Mesothelial cell of epicardium (in vitro differentiated cells): Measurements from ENCODE around the gene DPY19L3. TPM values are rescaled to one million over a fixed set of nuclear protein-coding genes. Genes with fewer than 3 reads are reported as not detected.
"Not testable (repeated sequence)": the region's sequence is repeated elsewhere in the genome, so short reads cannot be mapped to it uniquely, and the experiment has no call there.

Source experiments
- DNase-seq, 2 experiments: peaks; one replicate each; pipeline ENCODE4 v3.0.0; 2021; ENCODE audit warnings: low spot score in 2 of 2; ENCODE audit not compliant: unreplicated experiment in 2 of 2
- H3K27ac Mint-ChIP-seq: 2 replicates; pipeline ENCODE4 v1.8.0; 2021; ENCODE audit warnings: mixed read lengths
- H3K27me3 Mint-ChIP-seq: 2 replicates; pipeline ENCODE4 v1.8.0; 2021; ENCODE audit warnings: low read depth, mixed read lengths
- H3K36me3 Mint-ChIP-seq: 2 replicates; pipeline ENCODE4 v1.8.0; 2021; ENCODE audit warnings: mixed read lengths
- H3K4me1 Mint-ChIP-seq: 2 replicates; pipeline ENCODE4 v1.8.0; 2021; ENCODE audit warnings: mixed read lengths
- H3K4me3 Mint-ChIP-seq: 2 replicates; pipeline ENCODE4 v1.8.0; 2021; ENCODE audit warnings: mild to moderate bottlenecking, moderate library complexity, mixed read lengths
- H3K9me3 Mint-ChIP-seq: 2 replicates; pipeline ENCODE4 v1.8.0; 2021; ENCODE audit warnings: mixed read lengths
- total RNA-seq: library from RNA; stranded (reverse); gene quantifications from 3 replicates; pipeline ENCODE4 v1.2.1, GENCODE V29; 2021
- TF ChIP-seq, protein P1 (sequence below): fragments of 200-600 bp; sonication (generic); IDR thresholded peaks from one replicate; pipeline ENCODE4 v1.5.0; 2021; ENCODE audit warnings: antibody characterized with exemption; ENCODE audit not compliant: unreplicated experiment

The DPY19L3 gene
- total RNA-seq, 1 donor from 2014 or later = 111 TPM

DNA sequence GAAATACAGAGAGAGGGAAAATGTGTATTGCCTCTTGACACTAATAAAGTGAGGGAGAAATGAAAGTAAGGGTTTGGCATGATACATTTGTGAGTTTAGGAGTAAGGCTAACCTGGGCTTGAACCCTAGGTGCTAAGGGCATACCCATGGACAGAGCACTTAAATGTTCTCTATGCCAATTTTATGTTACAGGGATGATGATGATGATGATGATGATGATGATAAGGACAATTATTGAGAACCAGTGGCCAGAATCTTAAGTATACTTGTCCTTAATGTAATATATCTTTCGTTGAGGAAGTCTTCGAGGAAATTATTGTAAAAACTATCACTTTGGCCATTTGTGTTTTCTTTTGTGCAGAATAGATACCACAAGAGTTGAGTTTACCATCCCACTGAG is 33.2 kb downstream of the DPY19L3 start:
- Mint-ChIP-seq H3K36me3 (peaks cover 40% of the 10 kb centered on the region), H3K4me1 (no peaks in the 10 kb centered on the region), H3K9me3 (no peaks in the 10 kb centered on the region), H3K4me3 (no peak overlapping the region), H3K27me3 (no peaks in the 10 kb centered on the region), H3K27ac (no peak overlapping the region)
- DNase-seq = no peak
- TF ChIP-seq, protein P1, sequence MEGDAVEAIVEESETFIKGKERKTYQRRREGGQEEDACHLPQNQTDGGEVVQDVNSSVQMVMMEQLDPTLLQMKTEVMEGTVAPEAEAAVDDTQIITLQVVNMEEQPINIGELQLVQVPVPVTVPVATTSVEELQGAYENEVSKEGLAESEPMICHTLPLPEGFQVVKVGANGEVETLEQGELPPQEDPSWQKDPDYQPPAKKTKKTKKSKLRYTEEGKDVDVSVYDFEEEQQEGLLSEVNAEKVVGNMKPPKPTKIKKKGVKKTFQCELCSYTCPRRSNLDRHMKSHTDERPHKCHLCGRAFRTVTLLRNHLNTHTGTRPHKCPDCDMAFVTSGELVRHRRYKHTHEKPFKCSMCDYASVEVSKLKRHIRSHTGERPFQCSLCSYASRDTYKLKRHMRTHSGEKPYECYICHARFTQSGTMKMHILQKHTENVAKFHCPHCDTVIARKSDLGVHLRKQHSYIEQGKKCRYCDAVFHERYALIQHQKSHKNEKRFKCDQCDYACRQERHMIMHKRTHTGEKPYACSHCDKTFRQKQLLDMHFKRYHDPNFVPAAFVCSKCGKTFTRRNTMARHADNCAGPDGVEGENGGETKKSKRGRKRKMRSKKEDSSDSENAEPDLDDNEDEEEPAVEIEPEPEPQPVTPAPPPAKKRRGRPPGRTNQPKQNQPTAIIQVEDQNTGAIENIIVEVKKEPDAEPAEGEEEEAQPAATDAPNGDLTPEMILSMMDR = no peak

DNA sequence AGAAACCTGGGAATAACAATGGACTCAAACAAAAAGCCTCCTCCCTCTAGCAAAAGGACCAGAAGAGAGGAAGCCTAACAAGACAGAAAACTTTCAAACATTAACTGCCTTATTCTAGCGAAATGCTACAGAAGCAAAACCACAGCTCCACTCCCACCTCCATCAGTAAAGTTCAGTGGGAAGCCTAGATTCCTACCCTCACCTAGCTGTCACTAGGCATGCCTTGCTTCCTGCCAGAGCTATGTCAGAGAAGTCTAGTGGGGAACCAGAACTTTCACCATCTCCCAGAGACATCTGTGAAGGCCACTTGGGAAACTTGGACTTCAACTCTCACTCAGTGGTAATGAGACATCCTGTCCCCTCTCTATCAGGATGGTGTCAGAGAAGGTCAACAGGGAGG is 37.1 kb downstream of the DPY19L3 start:
- Mint-ChIP-seq H3K4me3 (no peak overlapping the region), H3K36me3 (peaks cover 44% of the 10 kb centered on the region)

GRCh38 chr19:32447534-32447933 is 42.0 kb downstream of the DPY19L3 start:
- not testable (repeated sequence) for H3K27ac Mint-ChIP-seq, H3K4me1 Mint-ChIP-seq
- peaks cover 39% of the 10 kb centered on the region for H3K36me3 Mint-ChIP-seq

More for the DNA sequence above, 37.1 kb downstream of the DPY19L3 start:
- no peaks in the 10 kb centered on the region for H3K4me1 Mint-ChIP-seq
- no peaks in the 10 kb centered on the region for H3K27me3 Mint-ChIP-seq
- peaks cover 13% of the 10 kb centered on the region for H3K9me3 Mint-ChIP-seq
- TF ChIP-seq, protein P1 = no peak
- DNase-seq = no peak
- no peak overlapping the region for H3K27ac Mint-ChIP-seq

GRCh38 chr19:32448026-32448425 is 42.5 kb downstream of the DPY19L3 start:
- no peak for DNase-seq

More at GRCh38 chr19:32447534-32447933, 42.0 kb downstream of the DPY19L3 start:
- not testable (repeated sequence) for DNase-seq, H3K4me3 Mint-ChIP-seq, H3K27me3 Mint-ChIP-seq
- peaks cover 13% of the 10 kb centered on the region for H3K9me3 Mint-ChIP-seq

GRCh38 chr19:32450217-32450616 is 44.6 kb downstream of the DPY19L3 start:
- H3K36me3 Mint-ChIP-seq = peaks cover 25% of the 10 kb centered on the region
- TF ChIP-seq, protein P1 = no peak
- H3K27me3 Mint-ChIP-seq = no peaks in the 10 kb centered on the region
- no peak overlapping the region for H3K4me3 Mint-ChIP-seq
- DNase-seq = no peak
- peaks cover 13% of the 10 kb centered on the region for H3K9me3 Mint-ChIP-seq
- H3K4me1 Mint-ChIP-seq = no peaks in the 10 kb centered on the region
- no peak overlapping the region for H3K27ac Mint-ChIP-seq

More at GRCh38 chr19:32448026-32448425, 42.5 kb downstream of the DPY19L3 start:
- TF ChIP-seq, protein P1 = no peak
- peaks cover 34% of the 10 kb centered on the region for H3K36me3 Mint-ChIP-seq
- H3K27me3 Mint-ChIP-seq = no peaks in the 10 kb centered on the region
- H3K9me3 Mint-ChIP-seq = peaks cover 13% of the 10 kb centered on the region
- H3K4me3 Mint-ChIP-seq = no peak overlapping the region
- H3K27ac Mint-ChIP-seq = no peak overlapping the region
- no peaks in the 10 kb centered on the region for H3K4me1 Mint-ChIP-seq

DNA sequence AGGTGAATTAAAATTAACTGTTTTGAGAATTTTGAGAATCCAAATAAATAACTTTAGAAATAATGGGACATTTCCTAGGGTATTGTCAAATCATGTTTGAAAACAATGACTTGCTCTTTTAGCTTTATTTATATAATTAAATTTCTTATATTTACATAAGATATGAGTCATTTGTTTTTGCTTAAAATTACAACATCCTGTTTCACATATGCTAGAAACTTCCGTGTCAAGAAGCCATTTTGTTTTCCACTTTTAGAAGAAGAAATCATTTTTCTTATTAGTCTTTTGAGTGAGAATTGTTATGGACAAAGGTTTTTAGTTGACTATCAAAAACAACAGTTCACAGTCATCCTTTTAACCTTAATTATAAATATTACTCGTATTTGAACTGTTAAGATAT is 48.2 kb downstream of the DPY19L3 start:
- Mint-ChIP-seq H3K36me3 (peaks cover 23% of the 10 kb centered on the region), H3K27ac (no peak overlapping the region), H3K27me3 (no peaks in the 10 kb centered on the region), H3K9me3 (no peaks in the 10 kb centered on the region), H3K4me1 (no peaks in the 10 kb centered on the region), H3K4me3 (no peak overlapping the region)
- no peak for DNase-seq
- TF ChIP-seq, protein P1 = no peak
